Spleen (tissue), 7 donors: ENCODE data around the gene PMP22.

Experiments used
- CTCF ChIP-seq, 11 experiments: fragments of 200-600 bp in 7 of 11; fragments of 450-650 bp in 4 of 11; sonication (generic) in 4 of 11; IDR thresholded peaks in 8 of 11; conservative IDR thresholded peaks in 3 of 11; 1 replicate in 7 of 11; 2 replicates in 4 of 11; pipeline versions ENCODE4 v1.4.0 to v1.8.0; 2016 to 2021; ENCODE audit warnings: antibody characterized with exemption in 11 of 11, inconsistent platforms in 4 of 11, mild to moderate bottlenecking in 1 of 11
- POLR2A ChIP-seq, 3 donors: fragments of 450-650 bp; IDR thresholded peaks; one replicate each; pipeline ENCODE4 v1.5.1; 2017; ENCODE audit warnings: antibody characterized with exemption in 3 of 3, mild to moderate bottlenecking in 1 of 3
- POLR2AphosphoS5 ChIP-seq, 3 donors: sonication (generic); formaldehyde crosslinking; IDR thresholded peaks; one replicate each; pipeline ENCODE4 v1.5.1; 2017; ENCODE audit warnings: antibody characterized with exemption in 3 of 3
- donor health status: DM: no; HTN: no; CAD: no; lungs with moderate emphysema.
- donor health status: DM: no; HTN: no; CAD: no.
- donor health status: DM: no; HTN: no; CAD: no.

DNA sequence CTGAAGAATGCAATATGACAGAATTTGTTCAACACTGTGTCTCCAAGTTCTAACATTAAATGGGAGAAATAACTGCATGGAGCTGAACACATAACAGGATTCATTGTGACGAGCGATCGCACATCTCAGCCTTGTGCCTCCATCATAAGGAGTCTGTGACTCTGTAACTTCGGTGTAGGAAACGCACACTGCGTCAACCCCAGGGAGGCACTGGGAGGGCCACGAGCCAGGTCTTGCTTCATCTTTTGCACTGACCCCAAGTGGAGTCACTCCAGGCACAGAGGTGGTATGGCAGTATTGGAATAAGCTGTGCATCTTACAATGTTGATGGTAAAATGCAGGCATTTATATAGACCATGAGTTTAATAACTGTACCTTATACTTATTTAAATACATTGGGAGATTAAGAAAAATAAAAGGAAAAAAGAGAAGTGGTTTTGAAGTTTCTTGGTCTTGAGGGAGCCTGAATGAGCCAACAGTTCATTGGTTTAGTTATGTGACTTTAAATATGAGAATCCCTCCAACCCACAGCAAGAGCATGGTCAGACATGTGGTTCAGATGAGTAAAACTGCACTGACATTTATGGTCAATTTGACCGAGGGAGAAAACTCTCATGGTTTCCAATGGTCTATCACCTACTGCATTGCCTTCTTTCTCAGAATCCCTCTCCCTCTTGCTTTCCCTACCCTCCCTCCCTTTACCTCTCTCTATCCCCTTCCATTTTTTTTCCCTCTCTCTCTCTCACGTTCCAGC, 5.7 kb upstream of the PMP22 start:
- no peak for TF ChIP-seq POLR2A (IDR thresholded peaks at IDR 0.05)
- no peak for TF ChIP-seq CTCF (IDR thresholded peaks at IDR 0.05 in 8 of 11, conservative IDR thresholded peaks at IDR 0.05 in 3 of 11)
- TF ChIP-seq POLR2AphosphoS5 (IDR thresholded peaks at IDR 0.05) = no peak
